Measurements from ENCODE around the gene TGFBR1.

DNA sequence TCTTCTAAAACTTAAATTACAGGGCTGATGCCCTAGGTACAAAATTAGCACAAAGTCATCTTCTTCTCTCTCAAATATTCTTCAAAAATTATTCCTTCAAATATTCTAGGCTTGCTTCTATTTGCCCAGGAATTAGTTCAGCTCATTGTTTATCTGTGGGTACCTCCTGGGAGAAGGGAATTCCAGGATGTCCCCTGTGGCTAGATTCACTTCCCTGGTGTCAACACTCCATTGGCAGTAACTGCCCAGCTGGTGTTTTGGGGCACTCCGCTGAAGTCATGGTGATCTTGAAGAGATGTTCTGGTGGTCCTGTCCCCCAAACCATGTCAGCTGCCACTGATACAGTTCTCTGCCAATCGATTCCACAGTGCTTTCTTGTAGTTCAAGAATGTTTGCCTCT lies 26.2 kb upstream of the TGFBR1 start:
- TF ChIP-seq, protein P1, sequence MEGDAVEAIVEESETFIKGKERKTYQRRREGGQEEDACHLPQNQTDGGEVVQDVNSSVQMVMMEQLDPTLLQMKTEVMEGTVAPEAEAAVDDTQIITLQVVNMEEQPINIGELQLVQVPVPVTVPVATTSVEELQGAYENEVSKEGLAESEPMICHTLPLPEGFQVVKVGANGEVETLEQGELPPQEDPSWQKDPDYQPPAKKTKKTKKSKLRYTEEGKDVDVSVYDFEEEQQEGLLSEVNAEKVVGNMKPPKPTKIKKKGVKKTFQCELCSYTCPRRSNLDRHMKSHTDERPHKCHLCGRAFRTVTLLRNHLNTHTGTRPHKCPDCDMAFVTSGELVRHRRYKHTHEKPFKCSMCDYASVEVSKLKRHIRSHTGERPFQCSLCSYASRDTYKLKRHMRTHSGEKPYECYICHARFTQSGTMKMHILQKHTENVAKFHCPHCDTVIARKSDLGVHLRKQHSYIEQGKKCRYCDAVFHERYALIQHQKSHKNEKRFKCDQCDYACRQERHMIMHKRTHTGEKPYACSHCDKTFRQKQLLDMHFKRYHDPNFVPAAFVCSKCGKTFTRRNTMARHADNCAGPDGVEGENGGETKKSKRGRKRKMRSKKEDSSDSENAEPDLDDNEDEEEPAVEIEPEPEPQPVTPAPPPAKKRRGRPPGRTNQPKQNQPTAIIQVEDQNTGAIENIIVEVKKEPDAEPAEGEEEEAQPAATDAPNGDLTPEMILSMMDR (IDR thresholded peaks at IDR 0.05): no peak
- no peak for TF ChIP-seq ZFX (IDR thresholded peaks at IDR 0.05; ENCODE audit: borderline replicate concordance)
